Suppressor macrophage (primary cell): Measurements from ENCODE around the gene RNMT.

Experiments used
- DNase-seq, 4 experiments: peaks; one replicate each; pipeline ENCODE4 v3.0.0-alpha.2; 2020 to 2022

The RNMT gene

DNA sequence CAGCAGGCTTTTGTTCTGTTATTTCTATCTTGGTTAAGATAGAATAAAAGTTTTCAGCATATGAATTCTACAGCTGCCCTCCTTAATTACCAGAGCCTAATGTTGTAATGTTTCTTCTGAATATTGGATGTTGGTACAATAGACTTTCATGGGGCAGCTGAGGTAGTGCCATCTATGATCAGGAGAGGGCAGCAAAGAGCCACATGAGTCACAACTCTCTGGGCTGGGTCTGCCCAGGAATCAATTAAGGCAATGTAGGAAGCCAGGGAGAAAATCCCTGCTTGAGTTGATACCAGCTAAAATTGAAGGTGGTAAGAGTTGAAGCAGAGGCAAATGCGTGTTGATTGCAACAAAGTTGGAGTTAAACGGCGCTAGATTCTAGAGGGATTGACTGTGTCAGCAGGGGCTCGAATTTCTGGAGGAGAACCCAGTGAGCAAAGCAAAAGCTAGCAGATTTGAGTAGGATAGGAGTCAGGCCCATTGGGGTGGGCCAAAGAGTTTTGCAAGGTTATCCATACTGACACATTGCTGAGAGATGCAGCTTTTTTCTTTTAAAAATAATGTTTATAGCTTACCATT, 86.9 kb downstream of the RNMT start:
- peak; percentile 62 to 80 (median 74) for DNase-seq
